DMS153 treated with DMSO at 0.1 percent for 48 hours (cell line): ENCODE data around the gene CSNK1G2.

Source experiments
- DNase-seq: peaks from one replicate; lab custom pipeline; 2025; ENCODE audit not compliant: unreplicated experiment; lab: John Stamatoyannopoulos, UW

CSNK1G2 gene

GRCh38 chr19:1962674-1963073, 21.7 kb downstream of the CSNK1G2 start:
- no peak for DNase-seq

GRCh38 chr19:1967087-1967608, 26.2 kb downstream of the CSNK1G2 start:
- no peak for DNase-seq

- no peak for DNase-seq
These were observed 27.6 kb downstream of the CSNK1G2 start for GRCh38 chr19:1968279-1969175.

- DNase-seq: no peak
These were observed 28.4 kb downstream of the CSNK1G2 start for GRCh38 chr19:1969176-1970002.

- no peak for DNase-seq
These were observed 29.2 kb downstream of the CSNK1G2 start for GRCh38 chr19:1970003-1970805.

GRCh38 chr19:1970806-1971502, 30.0 kb downstream of the CSNK1G2 start:
- no peak for DNase-seq

- no peak for DNase-seq
These were observed 33.6 kb downstream of the CSNK1G2 start for GRCh38 chr19:1974381-1975161.

- no peak for DNase-seq
These were observed 34.1 kb downstream of the CSNK1G2 start for GRCh38 chr19:1975162-1975480.

- DNase-seq: no peak
These were observed 36.1 kb downstream of the CSNK1G2 start for GRCh38 chr19:1977120-1977519.

GRCh38 chr19:1978346-1978894, 37.4 kb downstream of the CSNK1G2 start:
- no peak for DNase-seq

GRCh38 chr19:1979017-1979416, 38.0 kb downstream of the CSNK1G2 start:
- DNase-seq: no peak

GRCh38 chr19:1979642-1980041, 38.7 kb downstream of the CSNK1G2 start:
- DNase-seq: no peak

GRCh38 chr19:1980091-1980808, 39.3 kb downstream of the CSNK1G2 start:
- no peak for DNase-seq

- no peak for DNase-seq
These were observed 39.8 kb downstream of the CSNK1G2 start for GRCh38 chr19:1980809-1981181.

GRCh38 chr19:1981253-1981652, 40.3 kb downstream of the CSNK1G2 start:
- DNase-seq: no peak

- DNase-seq: no peak
These were observed 43.4 kb downstream of the CSNK1G2 start for GRCh38 chr19:1984357-1984756.

GRCh38 chr19:1985588-1986356, 44.8 kb downstream of the CSNK1G2 start:
- no peak for DNase-seq
